AG10803 (cell line): ENCODE measurements around the gene GGTA1.
"Not testable (repeated sequence)": the region's sequence is repeated elsewhere in the genome, so short reads cannot be mapped to it uniquely, and the experiment has no call there.

ENCODE experiments used
- DNase-seq: peaks from one replicate; pipeline ENCODE4 v3.0.0; 2010; ENCODE audit warnings: low read depth
- H3K4me3 ChIP-seq: 2 replicates; pipeline ENCODE4 v1.5.1; 2011; ENCODE audit warnings: mild to moderate bottlenecking, low read length, control low read depth
- CTCF ChIP-seq: conservative IDR thresholded peaks from 2 replicates; pipeline ENCODE4 v1.5.1; 2011; ENCODE audit warnings: mild to moderate bottlenecking, low read length, control low read depth, inconsistent platforms

GGTA1 gene

GRCh38 chr9:121441165-121441564, 58.5 kb downstream of the GGTA1 start:
- no peak for DNase-seq
- no peak for TF ChIP-seq CTCF
- no peak overlapping the region for H3K4me3 ChIP-seq

GRCh38 chr9:121439711-121440664, 59.7 kb downstream of the GGTA1 start:
- peak; percentile 35 for TF ChIP-seq CTCF
- peak; percentile 17 for DNase-seq
- no peak overlapping the region for H3K4me3 ChIP-seq

DNA sequence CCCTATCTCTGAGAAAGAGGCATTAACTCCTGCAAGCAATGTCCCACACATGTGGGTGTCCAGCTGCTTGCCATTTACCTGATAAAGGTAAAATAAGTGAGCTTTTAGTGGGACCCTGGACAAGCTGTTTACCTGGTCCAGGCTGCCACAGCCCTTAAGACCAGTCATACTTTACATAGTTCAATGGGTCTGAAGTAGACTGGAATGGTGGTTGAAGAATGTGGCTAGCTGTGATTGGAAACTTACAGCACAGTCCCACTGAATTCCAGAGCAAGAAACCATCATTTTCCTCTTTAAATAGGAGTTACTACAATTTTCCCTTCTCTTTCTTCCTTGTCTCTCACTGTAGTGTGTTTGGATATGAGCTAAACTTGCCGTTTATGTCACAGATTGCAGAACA, 60.6 kb downstream of the GGTA1 start:
- TF ChIP-seq CTCF = no peak
- no peak overlapping the region for H3K4me3 ChIP-seq
- DNase-seq = no peak

DNA sequence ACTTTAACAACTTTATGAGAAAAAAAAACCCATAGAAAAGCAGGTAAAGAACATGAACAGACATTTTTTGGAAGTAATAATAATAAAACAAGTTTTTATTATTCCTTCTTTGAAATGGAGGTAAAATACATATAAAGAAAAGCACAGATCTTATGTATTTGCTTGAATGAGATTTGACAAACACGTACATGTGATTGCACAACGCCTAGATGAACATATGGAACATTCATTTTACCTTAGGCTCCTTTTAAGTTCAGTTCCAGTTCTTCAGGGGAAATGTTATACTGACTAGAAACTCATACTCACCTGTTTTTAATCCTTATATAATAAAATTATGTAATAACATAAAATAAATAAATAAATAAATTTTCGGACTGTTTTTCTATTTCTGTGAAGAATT, 61.8 kb downstream of the GGTA1 start:
- no peak for DNase-seq
- TF ChIP-seq CTCF = no peak

GRCh38 chr9:121437046-121437445, 62.6 kb downstream of the GGTA1 start:
- H3K4me3 ChIP-seq, DNase-seq: not testable (repeated sequence)

More for the DNA sequence above, 61.8 kb downstream of the GGTA1 start:
- H3K4me3 ChIP-seq = no peak overlapping the region

- no peak for TF ChIP-seq CTCF
- peak; percentile 69 for DNase-seq
- no peak overlapping the region for H3K4me3 ChIP-seq
Measured at GRCh38 chr9:121434969-121435368, 64.7 kb downstream of the GGTA1 start.

DNA sequence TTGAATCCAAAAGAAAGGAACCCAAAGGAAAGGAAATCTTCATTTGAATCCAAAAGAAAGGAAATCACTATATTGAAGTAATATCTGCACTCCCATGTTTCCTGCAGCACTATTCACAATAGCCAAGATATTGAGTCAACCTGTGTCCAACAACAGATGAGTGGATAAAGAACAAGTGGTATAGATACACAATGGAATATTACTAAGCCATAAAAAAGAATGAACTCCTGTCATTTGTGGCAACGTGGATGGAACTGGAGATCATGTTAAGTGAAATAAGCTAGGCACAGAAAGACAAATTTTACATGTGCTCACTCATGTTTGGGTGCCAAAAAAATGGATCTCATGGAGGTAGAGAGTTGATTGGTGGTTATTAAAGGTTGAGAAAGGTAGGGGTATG, 71.7 kb downstream of the GGTA1 start:
- H3K4me3 ChIP-seq = no peak overlapping the region
- DNase-seq = no peak
- TF ChIP-seq CTCF = no peak
